SK-N-SH (cell line): ENCODE results near the gene AHCTF1.

Source experiments
- EP300 ChIP-seq, 2 experiments: IDR thresholded peaks; 2 replicates each; pipeline versions ENCODE4 v1.4.0 to v1.6.1; 2012; ENCODE audit warnings: borderline replicate concordance in 1 of 2, low read depth in 1 of 2, low read length in 1 of 2
- EZH2phosphoT487 ChIP-seq: fragments of 200-600 bp; sonication (generic); IDR thresholded peaks from 2 replicates; pipeline ENCODE4 v1.6.1; 2017; ENCODE audit warnings: low read depth, mixed run types, mild to moderate bottlenecking, antibody characterized with exemption, moderate library complexity, borderline replicate concordance
- JUND ChIP-seq: IDR thresholded peaks from 2 replicates; pipeline ENCODE4 v1.4.0; 2012
- RAD21 ChIP-seq: IDR thresholded peaks from 2 replicates; pipeline ENCODE4 v1.6.1; 2012; ENCODE audit warnings: mild to moderate bottlenecking, low read length
- RCOR1 ChIP-seq: fragments of 150-350 bp; IDR thresholded peaks from 2 replicates; pipeline ENCODE4 v1.6.1; 2017; ENCODE audit warnings: antibody characterized with exemption, low read length
- RXRA ChIP-seq: IDR thresholded peaks from 2 replicates; pipeline ENCODE4 v1.4.0; 2012; ENCODE audit warnings: low read depth, mild to moderate bottlenecking, borderline replicate concordance
- SIN3A ChIP-seq: IDR thresholded peaks from 2 replicates; pipeline ENCODE4 v1.6.1; 2012; ENCODE audit warnings: low read depth, mild to moderate bottlenecking, low read length, moderate library complexity, borderline replicate concordance
- TAF1 ChIP-seq: IDR thresholded peaks from 2 replicates; pipeline ENCODE4 v1.6.1; 2012; ENCODE audit warnings: low read depth, mild to moderate bottlenecking, low read length, moderate library complexity, borderline replicate concordance
- YY1 ChIP-seq: IDR thresholded peaks from 2 replicates; pipeline ENCODE4 v1.4.0; 2012; ENCODE audit warnings: low read depth, mild to moderate bottlenecking
- TF ChIP-seq, protein P1 (sequence below): IDR thresholded peaks from 2 replicates; pipeline ENCODE4 v1.6.1; 2012; ENCODE audit warnings: mild to moderate bottlenecking, low read depth, low read length, moderate library complexity
- TF ChIP-seq, protein P2 (sequence below): fragments of 200-600 bp; sonication (generic); IDR thresholded peaks from 2 replicates; pipeline ENCODE4 v1.6.1; 2017; ENCODE audit warnings: antibody characterized with exemption, mild to moderate bottlenecking, moderate library complexity
- TF ChIP-seq, protein P3 (sequence below): fragments of 150-350 bp; IDR thresholded peaks from 2 replicates; pipeline ENCODE4 v1.6.1; 2017; ENCODE audit warnings: antibody characterized with exemption, low read length, low read depth, borderline replicate concordance

DNA sequence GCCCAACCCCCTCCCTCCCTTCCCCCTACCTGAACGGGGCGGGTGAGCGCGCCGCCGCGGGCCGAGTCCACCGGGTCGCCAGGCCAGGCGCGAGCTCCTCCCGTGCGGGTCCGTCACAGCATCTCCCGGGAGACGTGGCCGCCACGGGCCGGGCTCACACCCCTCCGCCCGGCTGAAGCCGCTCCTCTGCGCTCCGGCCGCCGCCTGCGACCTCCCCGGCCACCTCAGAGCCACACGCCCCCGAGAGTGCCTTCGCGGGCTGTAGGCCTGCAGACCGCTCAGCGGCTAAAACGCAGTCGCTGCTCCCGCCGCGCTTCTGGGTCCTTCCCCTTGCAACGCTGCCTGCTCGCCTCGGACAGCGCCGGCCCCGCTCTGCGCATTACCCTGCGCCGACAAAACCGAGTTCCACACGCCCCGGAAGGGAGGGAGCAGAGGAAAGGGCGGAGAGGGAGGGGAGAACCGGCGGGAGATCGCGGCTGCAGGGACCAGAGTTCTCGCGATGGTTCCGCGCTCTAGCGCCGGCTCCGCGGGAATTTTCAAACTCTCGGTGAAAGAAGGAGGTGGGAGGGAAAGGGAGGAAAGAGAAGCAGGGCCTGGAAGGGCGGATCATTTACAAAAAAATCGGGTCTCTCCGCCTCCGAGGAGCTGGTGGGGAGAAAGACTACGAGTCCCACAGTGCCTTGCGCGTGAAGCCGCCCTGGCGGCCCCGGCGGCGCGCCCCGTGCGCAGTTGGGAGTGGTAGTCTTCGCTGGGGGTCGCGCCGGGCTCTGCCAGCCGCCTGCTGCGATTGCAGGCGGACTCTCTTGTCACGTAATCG is at the start of gene AHCTF1:
- TF ChIP-seq, protein P1, sequence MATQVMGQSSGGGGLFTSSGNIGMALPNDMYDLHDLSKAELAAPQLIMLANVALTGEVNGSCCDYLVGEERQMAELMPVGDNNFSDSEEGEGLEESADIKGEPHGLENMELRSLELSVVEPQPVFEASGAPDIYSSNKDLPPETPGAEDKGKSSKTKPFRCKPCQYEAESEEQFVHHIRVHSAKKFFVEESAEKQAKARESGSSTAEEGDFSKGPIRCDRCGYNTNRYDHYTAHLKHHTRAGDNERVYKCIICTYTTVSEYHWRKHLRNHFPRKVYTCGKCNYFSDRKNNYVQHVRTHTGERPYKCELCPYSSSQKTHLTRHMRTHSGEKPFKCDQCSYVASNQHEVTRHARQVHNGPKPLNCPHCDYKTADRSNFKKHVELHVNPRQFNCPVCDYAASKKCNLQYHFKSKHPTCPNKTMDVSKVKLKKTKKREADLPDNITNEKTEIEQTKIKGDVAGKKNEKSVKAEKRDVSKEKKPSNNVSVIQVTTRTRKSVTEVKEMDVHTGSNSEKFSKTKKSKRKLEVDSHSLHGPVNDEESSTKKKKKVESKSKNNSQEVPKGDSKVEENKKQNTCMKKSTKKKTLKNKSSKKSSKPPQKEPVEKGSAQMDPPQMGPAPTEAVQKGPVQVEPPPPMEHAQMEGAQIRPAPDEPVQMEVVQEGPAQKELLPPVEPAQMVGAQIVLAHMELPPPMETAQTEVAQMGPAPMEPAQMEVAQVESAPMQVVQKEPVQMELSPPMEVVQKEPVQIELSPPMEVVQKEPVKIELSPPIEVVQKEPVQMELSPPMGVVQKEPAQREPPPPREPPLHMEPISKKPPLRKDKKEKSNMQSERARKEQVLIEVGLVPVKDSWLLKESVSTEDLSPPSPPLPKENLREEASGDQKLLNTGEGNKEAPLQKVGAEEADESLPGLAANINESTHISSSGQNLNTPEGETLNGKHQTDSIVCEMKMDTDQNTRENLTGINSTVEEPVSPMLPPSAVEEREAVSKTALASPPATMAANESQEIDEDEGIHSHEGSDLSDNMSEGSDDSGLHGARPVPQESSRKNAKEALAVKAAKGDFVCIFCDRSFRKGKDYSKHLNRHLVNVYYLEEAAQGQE = peak; percentile 76
- TF ChIP-seq, protein P2, sequence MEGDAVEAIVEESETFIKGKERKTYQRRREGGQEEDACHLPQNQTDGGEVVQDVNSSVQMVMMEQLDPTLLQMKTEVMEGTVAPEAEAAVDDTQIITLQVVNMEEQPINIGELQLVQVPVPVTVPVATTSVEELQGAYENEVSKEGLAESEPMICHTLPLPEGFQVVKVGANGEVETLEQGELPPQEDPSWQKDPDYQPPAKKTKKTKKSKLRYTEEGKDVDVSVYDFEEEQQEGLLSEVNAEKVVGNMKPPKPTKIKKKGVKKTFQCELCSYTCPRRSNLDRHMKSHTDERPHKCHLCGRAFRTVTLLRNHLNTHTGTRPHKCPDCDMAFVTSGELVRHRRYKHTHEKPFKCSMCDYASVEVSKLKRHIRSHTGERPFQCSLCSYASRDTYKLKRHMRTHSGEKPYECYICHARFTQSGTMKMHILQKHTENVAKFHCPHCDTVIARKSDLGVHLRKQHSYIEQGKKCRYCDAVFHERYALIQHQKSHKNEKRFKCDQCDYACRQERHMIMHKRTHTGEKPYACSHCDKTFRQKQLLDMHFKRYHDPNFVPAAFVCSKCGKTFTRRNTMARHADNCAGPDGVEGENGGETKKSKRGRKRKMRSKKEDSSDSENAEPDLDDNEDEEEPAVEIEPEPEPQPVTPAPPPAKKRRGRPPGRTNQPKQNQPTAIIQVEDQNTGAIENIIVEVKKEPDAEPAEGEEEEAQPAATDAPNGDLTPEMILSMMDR = no peak
- TF ChIP-seq, protein P3, sequence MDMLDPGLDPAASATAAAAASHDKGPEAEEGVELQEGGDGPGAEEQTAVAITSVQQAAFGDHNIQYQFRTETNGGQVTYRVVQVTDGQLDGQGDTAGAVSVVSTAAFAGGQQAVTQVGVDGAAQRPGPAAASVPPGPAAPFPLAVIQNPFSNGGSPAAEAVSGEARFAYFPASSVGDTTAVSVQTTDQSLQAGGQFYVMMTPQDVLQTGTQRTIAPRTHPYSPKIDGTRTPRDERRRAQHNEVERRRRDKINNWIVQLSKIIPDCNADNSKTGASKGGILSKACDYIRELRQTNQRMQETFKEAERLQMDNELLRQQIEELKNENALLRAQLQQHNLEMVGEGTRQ = no peak
- TF ChIP-seq EP300 (IDR thresholded peaks at IDR 0.05; ENCODE audit: borderline replicate concordance in 1 of 2, low read depth in 1 of 2, low read length in 1 of 2) = 0 out of 4 replicates have a peak, but pooled peaks of 1 of the 2 experiments have one; percentile 7
- no peak for TF ChIP-seq RAD21
- TF ChIP-seq EZH2phosphoT487 = no peak
- TF ChIP-seq RXRA = no peak
- peak; percentile 87; the same call in 1 of the 2 replicates for TF ChIP-seq SIN3A
- TF ChIP-seq TAF1 = peak; percentile 96
- no peak for TF ChIP-seq JUND
- TF ChIP-seq YY1 = no peak; the same call in 1 of the 2 replicates
- TF ChIP-seq RCOR1 = no peak
